BLaER1 treated with 17β-estradiol and CSF1 and Interleukin-3, amounts not matched to agents 10 nM and 100 nM (cell line): ENCODE data around the gene TMEM191C.
"Not testable (repeated sequence)": the region's sequence is repeated elsewhere in the genome, so short reads cannot be mapped to it uniquely, and the experiment has no call there.

Experiments
- H3K27ac ChIP-seq, 11 experiments: shearing (Covaris generic); formaldehyde crosslinking; 2 replicates each; pipeline ENCODE4 v1.8.1; 2022
- H3K27me3 ChIP-seq, 11 experiments: shearing (Covaris generic); formaldehyde crosslinking; 2 replicates each; pipeline ENCODE4 v1.8.1; 2022
- H3K36me3 ChIP-seq, 11 experiments: shearing (Covaris generic); formaldehyde crosslinking; 2 replicates each; pipeline ENCODE4 v1.8.1; 2022
- H3K4me1 ChIP-seq, 10 experiments: shearing (Covaris generic); formaldehyde crosslinking; 2 replicates each; pipeline ENCODE4 v1.8.1; 2022
- H3K4me2 ChIP-seq, 11 experiments: shearing (Covaris generic); formaldehyde crosslinking; 2 replicates each; pipeline ENCODE4 v1.8.1; 2022
- H3K4me3 ChIP-seq, 10 experiments: shearing (Covaris generic); formaldehyde crosslinking; 2 replicates each; pipeline ENCODE4 v1.8.1; 2022
- H3K9ac ChIP-seq, 11 experiments: shearing (Covaris generic); formaldehyde crosslinking; 2 replicates each; pipeline ENCODE4 v1.8.1; 2022
- H3K9me3 ChIP-seq, 11 experiments: shearing (Covaris generic); formaldehyde crosslinking; replicated peaks in 1 of 11; 2 replicates each; pipeline ENCODE4 v1.8.1; 2022
- H4K20me1 ChIP-seq, 11 experiments: shearing (Covaris generic); formaldehyde crosslinking; 2 replicates each; pipeline ENCODE4 v1.8.1; 2022

TMEM191C gene

GRCh38 chr22:21487723-21488122 is 20.5 kb downstream of the TMEM191C start:
- H3K4me1 ChIP-seq, H3K27ac ChIP-seq, H3K36me3 ChIP-seq, H3K4me3 ChIP-seq, H3K4me2 ChIP-seq, H3K9ac ChIP-seq, H4K20me1 ChIP-seq, H3K9me3 ChIP-seq, H3K27me3 ChIP-seq: not testable (repeated sequence)

GRCh38 chr22:21489149-21489680 is 22.0 kb downstream of the TMEM191C start:
- H3K27me3 ChIP-seq, H3K4me2 ChIP-seq, H3K9me3 ChIP-seq, H3K27ac ChIP-seq, H3K4me1 ChIP-seq, H3K36me3 ChIP-seq, H4K20me1 ChIP-seq, H3K9ac ChIP-seq, H3K4me3 ChIP-seq: not testable (repeated sequence)

GRCh38 chr22:21490556-21490955 is 23.4 kb downstream of the TMEM191C start:
- not testable (repeated sequence) for H3K27me3 ChIP-seq, H3K36me3 ChIP-seq, H3K4me2 ChIP-seq, H3K4me1 ChIP-seq, H3K9me3 ChIP-seq, H3K4me3 ChIP-seq, H3K9ac ChIP-seq, H4K20me1 ChIP-seq, H3K27ac ChIP-seq

DNA sequence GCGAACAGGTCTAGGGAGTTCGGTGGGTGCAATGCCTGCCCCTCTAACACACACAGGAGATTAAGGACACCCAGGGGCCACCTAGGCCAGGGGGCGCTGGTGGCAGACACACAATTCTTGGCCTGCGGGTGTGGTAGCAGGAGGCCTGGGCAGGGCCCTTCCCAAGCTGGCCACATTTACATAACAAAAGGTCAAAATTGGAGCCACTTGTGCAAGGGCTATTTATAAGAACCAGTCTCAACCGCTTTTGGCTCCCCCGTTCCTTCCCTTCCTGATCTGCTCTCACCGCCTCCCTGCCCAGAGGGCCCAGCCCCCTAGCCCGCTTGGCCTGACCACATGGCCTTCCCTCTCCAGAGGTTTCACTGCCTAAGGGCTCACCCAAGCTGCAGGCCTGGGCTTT is 25.1 kb downstream of the TMEM191C start:
- not testable (repeated sequence) for H3K4me1 ChIP-seq, H4K20me1 ChIP-seq, H3K36me3 ChIP-seq, H3K4me3 ChIP-seq, H3K4me2 ChIP-seq, H3K9ac ChIP-seq, H3K27me3 ChIP-seq, H3K27ac ChIP-seq, H3K9me3 ChIP-seq

- H3K4me1 ChIP-seq, H3K27me3 ChIP-seq, H3K4me3 ChIP-seq, H3K4me2 ChIP-seq, H3K9me3 ChIP-seq, H3K9ac ChIP-seq, H4K20me1 ChIP-seq, H3K36me3 ChIP-seq, H3K27ac ChIP-seq: not testable (repeated sequence)
Observed at GRCh38 chr22:21493789-21494782, 26.9 kb downstream of the TMEM191C start.

- not testable (repeated sequence) for H3K27ac ChIP-seq, H3K36me3 ChIP-seq, H3K27me3 ChIP-seq, H3K4me3 ChIP-seq, H3K9ac ChIP-seq, H3K4me2 ChIP-seq, H4K20me1 ChIP-seq, H3K4me1 ChIP-seq, H3K9me3 ChIP-seq
Observed at GRCh38 chr22:21497984-21498383, 30.8 kb downstream of the TMEM191C start.

GRCh38 chr22:21498489-21498888 is 31.3 kb downstream of the TMEM191C start:
- H3K4me1 ChIP-seq, H3K27me3 ChIP-seq, H3K4me3 ChIP-seq, H3K4me2 ChIP-seq, H3K9me3 ChIP-seq, H4K20me1 ChIP-seq, H3K36me3 ChIP-seq, H3K27ac ChIP-seq, H3K9ac ChIP-seq: not testable (repeated sequence)

DNA sequence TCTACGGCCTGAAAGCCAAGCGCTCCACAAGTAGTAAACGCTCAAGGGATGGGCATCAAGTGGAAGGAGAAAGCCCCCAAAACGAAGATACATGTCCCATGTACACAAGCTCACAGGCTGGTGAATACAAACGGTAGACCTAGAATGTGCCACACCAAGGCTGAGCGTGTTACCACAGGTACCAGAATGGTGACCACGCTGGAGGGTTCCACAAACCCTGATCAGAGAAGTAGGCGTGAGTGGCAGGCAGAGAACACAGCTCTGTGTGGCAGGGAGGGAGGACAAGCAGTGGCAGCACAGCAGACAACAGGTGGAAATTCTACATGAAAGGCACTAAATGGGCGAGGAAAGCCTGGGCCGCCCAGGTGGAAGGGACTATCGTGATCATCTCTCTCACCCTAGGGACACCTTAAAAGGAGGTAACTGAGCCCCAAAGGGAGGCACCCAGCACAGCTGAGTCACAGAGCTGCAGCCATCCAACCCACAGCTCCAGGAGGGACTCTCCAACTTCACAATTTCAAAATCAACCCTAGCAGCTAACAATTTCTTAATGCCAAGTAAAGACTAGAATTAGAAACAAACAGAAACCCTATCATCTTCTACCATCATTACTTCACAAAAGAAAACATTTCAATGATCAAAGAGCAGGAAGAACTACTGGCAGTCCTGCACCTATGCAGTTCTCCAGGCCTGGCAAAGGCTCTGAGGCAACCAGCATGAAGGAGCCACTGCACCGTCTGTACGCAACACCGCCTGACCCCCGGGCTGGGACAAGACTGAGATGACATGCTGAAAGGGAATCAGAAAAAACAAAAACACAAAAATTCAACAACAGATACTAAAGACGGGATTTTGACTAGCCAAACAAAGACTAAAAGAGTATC is 32.7 kb downstream of the TMEM191C start:
- H3K27me3 ChIP-seq, H3K36me3 ChIP-seq, H3K9ac ChIP-seq, H4K20me1 ChIP-seq, H3K4me1 ChIP-seq, H3K9me3 ChIP-seq, H3K27ac ChIP-seq, H3K4me3 ChIP-seq, H3K4me2 ChIP-seq: not testable (repeated sequence)

DNA sequence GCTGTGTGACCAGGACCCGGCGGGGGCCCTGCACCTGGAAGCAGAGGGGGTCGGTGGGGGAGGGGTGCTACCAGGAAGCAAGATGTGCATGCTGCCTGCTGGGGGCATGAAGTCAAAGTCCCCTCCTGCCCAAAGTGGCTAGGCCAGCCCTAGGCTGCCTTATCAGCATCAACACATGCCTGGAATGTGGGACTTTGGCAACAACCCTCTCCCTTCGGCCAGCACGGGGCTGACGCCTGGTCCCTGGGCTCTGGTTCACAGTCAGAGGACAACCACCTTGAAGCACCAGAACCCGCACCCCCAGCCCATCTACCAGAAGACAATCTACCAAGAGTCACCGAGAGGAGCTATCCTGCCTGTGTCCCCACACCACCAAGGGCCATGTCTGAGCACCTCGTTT is 43.2 kb downstream of the TMEM191C start:
- H3K36me3 ChIP-seq, H3K4me1 ChIP-seq, H3K4me3 ChIP-seq, H3K27me3 ChIP-seq, H3K27ac ChIP-seq, H3K9ac ChIP-seq, H4K20me1 ChIP-seq, H3K4me2 ChIP-seq, H3K9me3 ChIP-seq: not testable (repeated sequence)

- not testable (repeated sequence) for H3K9me3 ChIP-seq, H3K9ac ChIP-seq, H3K4me3 ChIP-seq, H3K27ac ChIP-seq, H4K20me1 ChIP-seq, H3K36me3 ChIP-seq, H3K4me1 ChIP-seq, H3K27me3 ChIP-seq
- peak overlapping the region in 6 of 11 experiments; percentile 15 to 44 (median 28); a peak in 3 of 22 replicates for H3K4me2 ChIP-seq
Observed at GRCh38 chr22:21512022-21512421, 44.8 kb downstream of the TMEM191C start.

GRCh38 chr22:21514117-21514516 is 46.9 kb downstream of the TMEM191C start:
- H3K9me3 ChIP-seq, H3K4me1 ChIP-seq, H4K20me1 ChIP-seq, H3K27me3 ChIP-seq, H3K36me3 ChIP-seq, H3K4me2 ChIP-seq, H3K4me3 ChIP-seq, H3K27ac ChIP-seq, H3K9ac ChIP-seq: not testable (repeated sequence)

GRCh38 chr22:21515234-21515633 is 48.0 kb downstream of the TMEM191C start:
- H4K20me1 ChIP-seq, H3K4me2 ChIP-seq, H3K9ac ChIP-seq, H3K4me3 ChIP-seq, H3K27me3 ChIP-seq, H3K36me3 ChIP-seq, H3K9me3 ChIP-seq, H3K27ac ChIP-seq, H3K4me1 ChIP-seq: not testable (repeated sequence)

- not testable (repeated sequence) for H3K9me3 ChIP-seq, H3K9ac ChIP-seq, H3K4me1 ChIP-seq, H3K4me3 ChIP-seq, H3K4me2 ChIP-seq, H3K36me3 ChIP-seq, H4K20me1 ChIP-seq, H3K27me3 ChIP-seq, H3K27ac ChIP-seq
Observed at GRCh38 chr22:21516522-21516921, 49.3 kb downstream of the TMEM191C start.
